Thymus (tissue), 14 donors: Measurements from ENCODE around the gene H6PD. TPM values are rescaled to one million over a fixed set of nuclear protein-coding genes. Genes with fewer than 3 reads are reported as not detected.

Experiments used
- DNase-seq, 9 donors: peaks; one replicate each; pipeline ENCODE4 v3.0.0-alpha.2; 2013; ENCODE audit warnings: low spot score in 9 of 9, low read depth in 6 of 9, missing footprints in 1 of 9
- H3K27ac ChIP-seq, 2 donors: one replicate each; pipeline ENCODE4 v1.5.1; 2013; ENCODE audit warnings: control low read depth in 1 of 2, low read depth in 1 of 2, low read length in 1 of 2, mild to moderate bottlenecking in 1 of 2, moderate library complexity in 1 of 2
- H3K27me3 ChIP-seq, 2 donors: one replicate each; pipeline ENCODE4 v1.5.1; 2013; ENCODE audit warnings: low read length in 1 of 2; ENCODE audit not compliant: control insufficient read depth in 2 of 2, insufficient read depth in 1 of 2
- H3K36me3 ChIP-seq, 2 donors: one replicate each; pipeline ENCODE4 v1.5.1; 2013; ENCODE audit warnings: low read length in 1 of 2, mild to moderate bottlenecking in 1 of 2, moderate library complexity in 1 of 2; ENCODE audit not compliant: control insufficient read depth in 2 of 2, insufficient read depth in 2 of 2
- H3K4me1 ChIP-seq, 2 donors: one replicate each; pipeline ENCODE4 v1.5.1; 2013; ENCODE audit warnings: low read length in 2 of 2; ENCODE audit not compliant: control insufficient read depth in 2 of 2, insufficient read depth in 2 of 2
- H3K4me3 ChIP-seq, 2 donors: one replicate each; pipeline ENCODE4 v1.5.1; 2013; ENCODE audit warnings: low read length in 2 of 2, control low read depth in 1 of 2, mild to moderate bottlenecking in 1 of 2
- H3K9me3 ChIP-seq, 2 donors: one replicate each; pipeline ENCODE4 v1.5.1; 2013; ENCODE audit warnings: low read length in 1 of 2, mild to moderate bottlenecking in 1 of 2; ENCODE audit not compliant: control insufficient read depth in 2 of 2, insufficient read depth in 1 of 2
- WGBS: extraction: QIAGEN DNeasy Blood & Tissue Kit; methylation state at CpG from one replicate; pipeline ENCODE4 v1.1.7; 2013; 5-methylcytosine and 5-hydroxymethylcytosine counted together
- long read RNA-seq, 10 donors: transcript quantifications; one replicate each; lab custom pipeline, GENCODE V29; 2026
- polyA plus RNA-seq: library from polyadenylated mRNA; stranded (reverse); fragments of 200-250 nt; gene quantifications from one replicate; pipeline ENCODE4 v1.2.3, GENCODE V29; 2013
- total RNA-seq: library from RNA; stranded (reverse); fragments of 120-200 nt; gene quantifications from one replicate; pipeline ENCODE4 v1.2.4, GENCODE V29; 2013
- donor health status: healthy.

Gene H6PD
- total RNA-seq = 8.8 TPM
- polyA plus RNA-seq = 18.6 TPM
- long read RNA-seq, donor 1 = 0 reads
- long read RNA-seq, donor 2, full-length matches to known transcripts = 12 of 12 reads
- long read RNA-seq, donor 2, partial matches to known transcripts = 0 of 12 reads
- long read RNA-seq, donor 2, other reads (novel, unspliced or antisense) = 0 of 12 reads
- long read RNA-seq, donor 3, full-length matches to known transcripts = 3 of 3 reads
- long read RNA-seq, donor 3, partial matches to known transcripts = 0 of 3 reads
- long read RNA-seq, donor 3, other reads (novel, unspliced or antisense) = 0 of 3 reads
- long read RNA-seq, donor 4, full-length matches to known transcripts = 2 of 2 reads
- long read RNA-seq, donor 4, partial matches to known transcripts = 0 of 2 reads
- long read RNA-seq, donor 4, other reads (novel, unspliced or antisense) = 0 of 2 reads
- long read RNA-seq, donor 5, full-length matches to known transcripts = 4 of 4 reads
- long read RNA-seq, donor 5, partial matches to known transcripts = 0 of 4 reads
- long read RNA-seq, donor 5, other reads (novel, unspliced or antisense) = 0 of 4 reads
- long read RNA-seq, donor 6, full-length matches to known transcripts = 4 of 4 reads
- long read RNA-seq, donor 6, partial matches to known transcripts = 0 of 4 reads
- long read RNA-seq, donor 6, other reads (novel, unspliced or antisense) = 0 of 4 reads
- long read RNA-seq, donor 7, full-length matches to known transcripts = 1 of 1 reads
- long read RNA-seq, donor 7, partial matches to known transcripts = 0 of 1 reads
- long read RNA-seq, donor 7, other reads (novel, unspliced or antisense) = 0 of 1 reads
- long read RNA-seq, donor 8, full-length matches to known transcripts = 1 of 1 reads
- long read RNA-seq, donor 8, partial matches to known transcripts = 0 of 1 reads
- long read RNA-seq, donor 8, other reads (novel, unspliced or antisense) = 0 of 1 reads
- long read RNA-seq, donor 9, full-length matches to known transcripts = 2 of 2 reads
- long read RNA-seq, donor 9, partial matches to known transcripts = 0 of 2 reads
- long read RNA-seq, donor 9, other reads (novel, unspliced or antisense) = 0 of 2 reads
- long read RNA-seq, donor 10 = 0 reads

- WGBS = 3% methylated on average over 100 of the region's 106 CpGs
- Histone ChIP-seq H3K4me3 (peak within 1 kb of the TSS; percentile 71 to 96), H3K4me1 (peaks cover 19 to 40% of the 10 kb centered on the region in 2 donors), H3K9me3 (no peaks in the 10 kb centered on the region), H3K27ac (peak within 1 kb of the TSS; percentile 79 to 93), H3K36me3 (no peaks in the 10 kb centered on the region), H3K27me3 (no peaks in the 10 kb centered on the region)
- DNase-seq = peak in 7 of 9 donors; percentile 48 to 79 (median 59)
Measured at GRCh38 chr1:9234223-9235095, at the start of gene H6PD. Gene H6PD, plus strand, starts transcription at chr1:9234774. Its CDS starts 10,161 bp downstream, at chr1:9244935.

- WGBS = 96% methylated on average over 5 of the region's 5 CpGs
- no peak for DNase-seq
Measured at GRCh38 chr1:9186082-9186859, 48.3 kb upstream of the H6PD start.

GRCh38 chr1:9187004-9187403 lies 47.6 kb upstream of the H6PD start:
- Histone ChIP-seq H3K27ac (no peak overlapping the region), H3K27me3 (peaks cover 26 to 79% of the 10 kb centered on the region in 2 donors), H3K36me3 (no peaks in the 10 kb centered on the region), H3K9me3 (no peaks in the 10 kb centered on the region), H3K4me3 (no peak overlapping the region), H3K4me1 (peaks cover 0 to 16% of the 10 kb centered on the region in 2 donors)
- DNase-seq = no peak
- 96% methylated on average over 2 of the region's 2 CpGs for WGBS

More at GRCh38 chr1:9186082-9186859, 48.3 kb upstream of the H6PD start:
- peaks cover 0 to 14% of the 10 kb centered on the region in 2 donors for H3K4me1 ChIP-seq
- H3K4me3 ChIP-seq = no peak overlapping the region
- H3K36me3 ChIP-seq = no peaks in the 10 kb centered on the region
- peaks cover 33 to 79% of the 10 kb centered on the region in 2 donors for H3K27me3 ChIP-seq
- no peak overlapping the region for H3K27ac ChIP-seq
- peaks cover under 1 to 2% of the 10 kb centered on the region in 2 donors for H3K9me3 ChIP-seq

GRCh38 chr1:9190234-9190633 lies 44.3 kb upstream of the H6PD start:
- whole genome bisulfite sequencing = 97% methylated on average over 5 of the region's 5 CpGs

GRCh38 chr1:9191231-9191630 lies 43.3 kb upstream of the H6PD start:
- Histone ChIP-seq H3K4me3 (no peak overlapping the region), H3K27me3 (peaks cover 2 to 48% of the 10 kb centered on the region in 2 donors), H3K27ac (no peak overlapping the region), H3K36me3 (no peaks in the 10 kb centered on the region), H3K4me1 (peaks cover 10 to 33% of the 10 kb centered on the region in 2 donors), H3K9me3 (no peaks in the 10 kb centered on the region)
- 40% methylated on average over 10 of the region's 10 CpGs for WGBS
- peak in 4 of 9 donors; percentile 36 to 75 (median 42) for DNase-seq

More at GRCh38 chr1:9190234-9190633, 44.3 kb upstream of the H6PD start:
- peaks cover 10 to 30% of the 10 kb centered on the region in 2 donors for H3K4me1 ChIP-seq
- no peak overlapping the region for H3K4me3 ChIP-seq
- H3K27me3 ChIP-seq = peaks cover 0 to 51% of the 10 kb centered on the region in 2 donors
- no peak for DNase-seq
- H3K9me3 ChIP-seq = no peaks in the 10 kb centered on the region
- H3K27ac ChIP-seq = no peak overlapping the region
- H3K36me3 ChIP-seq = no peaks in the 10 kb centered on the region

- Histone ChIP-seq H3K4me3 (no peak overlapping the region), H3K27ac (peak overlapping the region in 1 of 2 donors; percentile 40), H3K9me3 (peaks cover 0 to 6% of the 10 kb centered on the region in 2 donors), H3K4me1 (peaks cover 10 to 40% of the 10 kb centered on the region in 2 donors), H3K27me3 (peaks cover 11 to 55% of the 10 kb centered on the region in 2 donors), H3K36me3 (no peaks in the 10 kb centered on the region)
- peak in 4 of 9 donors; percentile 33 to 80 (median 48) for DNase-seq
- WGBS = 47% methylated on average over 9 of the region's 9 CpGs
Measured at GRCh38 chr1:9192578-9193232, 41.9 kb upstream of the H6PD start.

- peak overlapping the region in 1 of 2 donors; percentile 27 for H3K27ac ChIP-seq
- DNase-seq = no peak
Measured at GRCh38 chr1:9193233-9193625, 41.3 kb upstream of the H6PD start.

More at GRCh38 chr1:9193233-9193625, 41.3 kb upstream of the H6PD start:
- 96% methylated on average over 5 of the region's 5 CpGs for WGBS
- no peak overlapping the region for H3K4me3 ChIP-seq
- H3K9me3 ChIP-seq = peaks cover 1 to 6% of the 10 kb centered on the region in 2 donors
- peaks cover 10 to 40% of the 10 kb centered on the region in 2 donors for H3K4me1 ChIP-seq
- H3K36me3 ChIP-seq = no peaks in the 10 kb centered on the region
- peaks cover 15 to 60% of the 10 kb centered on the region in 2 donors for H3K27me3 ChIP-seq
